Activated T-cell treated with anti-CD3 and anti-CD28 coated beads, Interleukin-2, amount 50 U/mL, for 72 hours (primary cell): ENCODE measurements around the gene BAD. TPM values are rescaled to one million over a fixed set of nuclear protein-coding genes. Genes with fewer than 3 reads are reported as not detected.

Experiments used
- ATAC-seq, 2 donors: fragments of 150-1000 bp; cut with Tn5 transposase; replicated peaks in 1 of 2; 2 replicates each; pipeline ENCODE4 v1.10.0; 2021; ENCODE audit warnings: moderate library complexity in 2 of 2, mild to moderate bottlenecking in 1 of 2
- DNase-seq, 2 donors: peaks; one replicate each; pipeline ENCODE4 v3.0.0; 2021 to 2022; ENCODE audit warnings: mixed read lengths in 1 of 2
- H3K27ac Mint-ChIP-seq: one replicate; pipeline ENCODE4 v1.8.0; 2022; ENCODE audit warnings: mild to moderate bottlenecking, moderate library complexity, mixed read lengths
- H3K27me3 Mint-ChIP-seq: one replicate; pipeline ENCODE4 v1.8.0; 2022; ENCODE audit warnings: low read depth, mixed read lengths
- H3K36me3 Mint-ChIP-seq, 2 donors: one replicate each; pipeline ENCODE4 v1.8.0; 2022; ENCODE audit warnings: mixed read lengths in 2 of 2, mild to moderate bottlenecking in 1 of 2; ENCODE audit not compliant: insufficient read depth in 2 of 2
- H3K4me1 Mint-ChIP-seq: one replicate; pipeline ENCODE4 v1.8.0; 2022; ENCODE audit warnings: low read depth, mixed read lengths
- H3K4me3 Mint-ChIP-seq, 2 donors: one replicate each; pipeline ENCODE4 v1.8.0; 2022; ENCODE audit warnings: mild to moderate bottlenecking in 2 of 2, mixed read lengths in 2 of 2, moderate library complexity in 2 of 2
- H3K9me3 Mint-ChIP-seq, 2 donors: one replicate each; pipeline ENCODE4 v1.8.0; 2022; ENCODE audit warnings: mixed read lengths in 2 of 2
- total RNA-seq, 2 donors: library from RNA; stranded (reverse); gene quantifications; one replicate each; pipeline ENCODE4 v1.2.3, GENCODE V29; 2022

BAD gene
- total RNA-seq, 2 donors from 2014 or later, result 35.2 to 35.7 TPM

- no peaks in the 10 kb centered on the region for H3K27me3 Mint-ChIP-seq
- H3K9me3 Mint-ChIP-seq, result no peaks in the 10 kb centered on the region
- peaks cover 0 to 7% of the 10 kb centered on the region in 2 donors for H3K36me3 Mint-ChIP-seq
- peaks cover 29% of the 10 kb centered on the region for H3K4me1 Mint-ChIP-seq
- peak overlapping the region; percentile 81 for H3K27ac Mint-ChIP-seq
- peak; percentile 14 to 34 for ATAC-seq
- DNase-seq, result peak; percentile 62 to 71
- peak overlapping the region; percentile 90 to 100 for H3K4me3 Mint-ChIP-seq
Measured at GRCh38 chr11:64268893-64269539, 15.4 kb downstream of the BAD start.

- Mint-ChIP-seq H3K4me3 (peak overlapping the region; percentile 90 to 100), H3K27ac (peak overlapping the region; percentile 81), H3K4me1 (peaks cover 29% of the 10 kb centered on the region), H3K9me3 (no peaks in the 10 kb centered on the region), H3K27me3 (no peaks in the 10 kb centered on the region), H3K36me3 (peaks cover 0 to 7% of the 10 kb centered on the region in 2 donors)
- DNase-seq (no peak), ATAC-seq (no peak)
Measured at GRCh38 chr11:64268025-64268892, 16.2 kb downstream of the BAD start.

GRCh38 chr11:64267207-64267945 is 17.1 kb downstream of the BAD start:
- no peak for DNase-seq
- Mint-ChIP-seq H3K27ac (no peak overlapping the region), H3K27me3 (no peaks in the 10 kb centered on the region), H3K4me1 (peaks cover 27% of the 10 kb centered on the region), H3K36me3 (peaks cover 0 to 7% of the 10 kb centered on the region in 2 donors), H3K4me3 (peak overlapping the region; percentile 42 to 90), H3K9me3 (no peaks in the 10 kb centered on the region)
- ATAC-seq, result no peak

GRCh38 chr11:64266339-64266738 is 18.1 kb downstream of the BAD start:
- Mint-ChIP-seq H3K4me1 (peaks cover 20% of the 10 kb centered on the region), H3K27me3 (no peaks in the 10 kb centered on the region), H3K4me3 (no peak overlapping the region), H3K36me3 (peaks cover 0 to 7% of the 10 kb centered on the region in 2 donors), H3K9me3 (no peaks in the 10 kb centered on the region), H3K27ac (no peak overlapping the region)
- ATAC-seq (no peak), DNase-seq (no peak)

- Mint-ChIP-seq H3K36me3 (peaks cover 0 to 7% of the 10 kb centered on the region in 2 donors), H3K9me3 (no peaks in the 10 kb centered on the region), H3K4me3 (no peak overlapping the region), H3K27ac (no peak overlapping the region), H3K4me1 (peaks cover 20% of the 10 kb centered on the region), H3K27me3 (no peaks in the 10 kb centered on the region)
- ATAC-seq, result no peak
- DNase-seq, result no peak
Measured at GRCh38 chr11:64265176-64266160, 19.0 kb downstream of the BAD start.

GRCh38 chr11:64264371-64264852 is 20.1 kb downstream of the BAD start:
- Mint-ChIP-seq H3K4me1 (peaks cover 25% of the 10 kb centered on the region), H3K4me3 (no peak overlapping the region), H3K27me3 (no peaks in the 10 kb centered on the region), H3K9me3 (no peaks in the 10 kb centered on the region), H3K36me3 (peaks cover 2 to 6% of the 10 kb centered on the region in 2 donors), H3K27ac (no peak overlapping the region)
- DNase-seq, result no peak
- no peak for ATAC-seq

- no peaks in the 10 kb centered on the region for H3K9me3 Mint-ChIP-seq
- ATAC-seq (no peak), DNase-seq (no peak)
- H3K27me3 Mint-ChIP-seq, result no peaks in the 10 kb centered on the region
- no peak overlapping the region for H3K27ac Mint-ChIP-seq
- peaks cover 26% of the 10 kb centered on the region for H3K4me1 Mint-ChIP-seq
- peaks cover 2 to 3% of the 10 kb centered on the region in 2 donors for H3K36me3 Mint-ChIP-seq
- H3K4me3 Mint-ChIP-seq, result no peak overlapping the region
Measured at GRCh38 chr11:64263947-64264317, 20.5 kb downstream of the BAD start.

- no peaks in the 10 kb centered on the region for H3K9me3 Mint-ChIP-seq
- peaks cover 2% of the 10 kb centered on the region in 2 donors for H3K36me3 Mint-ChIP-seq
- peaks cover 19% of the 10 kb centered on the region for H3K4me1 Mint-ChIP-seq
- DNase-seq (no peak), ATAC-seq (no peak)
- no peak overlapping the region for H3K27ac Mint-ChIP-seq
- H3K4me3 Mint-ChIP-seq, result no peak overlapping the region
- H3K27me3 Mint-ChIP-seq, result no peaks in the 10 kb centered on the region
Measured at GRCh38 chr11:64263021-64263946, 21.2 kb downstream of the BAD start.

- Mint-ChIP-seq H3K4me3 (no peak overlapping the region), H3K4me1 (peaks cover 12% of the 10 kb centered on the region), H3K27me3 (no peaks in the 10 kb centered on the region), H3K36me3 (peaks cover 2 to 3% of the 10 kb centered on the region in 2 donors), H3K9me3 (no peaks in the 10 kb centered on the region), H3K27ac (no peak overlapping the region)
- ATAC-seq (no peak), DNase-seq (no peak)
Measured at GRCh38 chr11:64262271-64263002, 22.0 kb downstream of the BAD start.

- Mint-ChIP-seq H3K9me3 (no peaks in the 10 kb centered on the region), H3K4me3 (no peak overlapping the region), H3K4me1 (peaks cover 12% of the 10 kb centered on the region), H3K27ac (no peak overlapping the region), H3K36me3 (peaks cover 2 to 3% of the 10 kb centered on the region in 2 donors), H3K27me3 (no peaks in the 10 kb centered on the region)
- DNase-seq (no peak), ATAC-seq (no peak)
Measured at GRCh38 chr11:64261556-64262080, 22.8 kb downstream of the BAD start.
